GM12875 (cell line): ENCODE data around the gene GPR152.

Experiments used
- H3K4me3 ChIP-seq: one replicate; pipeline ENCODE4 v1.5.1; 2011; ENCODE audit warnings: low read depth, low read length, control low read depth
- TF ChIP-seq, protein P1 (sequence below): IDR thresholded peaks from 2 replicates; pipeline ENCODE4 v1.5.1; 2011; ENCODE audit warnings: low read depth, mild to moderate bottlenecking, control low read depth, inconsistent platforms, low read length, moderate library complexity, borderline replicate concordance; ENCODE audit not compliant: insufficient read depth

Gene GPR152

GRCh38 chr11:67449116-67449844, 3.2 kb downstream of the GPR152 start:
- TF ChIP-seq, protein P1, sequence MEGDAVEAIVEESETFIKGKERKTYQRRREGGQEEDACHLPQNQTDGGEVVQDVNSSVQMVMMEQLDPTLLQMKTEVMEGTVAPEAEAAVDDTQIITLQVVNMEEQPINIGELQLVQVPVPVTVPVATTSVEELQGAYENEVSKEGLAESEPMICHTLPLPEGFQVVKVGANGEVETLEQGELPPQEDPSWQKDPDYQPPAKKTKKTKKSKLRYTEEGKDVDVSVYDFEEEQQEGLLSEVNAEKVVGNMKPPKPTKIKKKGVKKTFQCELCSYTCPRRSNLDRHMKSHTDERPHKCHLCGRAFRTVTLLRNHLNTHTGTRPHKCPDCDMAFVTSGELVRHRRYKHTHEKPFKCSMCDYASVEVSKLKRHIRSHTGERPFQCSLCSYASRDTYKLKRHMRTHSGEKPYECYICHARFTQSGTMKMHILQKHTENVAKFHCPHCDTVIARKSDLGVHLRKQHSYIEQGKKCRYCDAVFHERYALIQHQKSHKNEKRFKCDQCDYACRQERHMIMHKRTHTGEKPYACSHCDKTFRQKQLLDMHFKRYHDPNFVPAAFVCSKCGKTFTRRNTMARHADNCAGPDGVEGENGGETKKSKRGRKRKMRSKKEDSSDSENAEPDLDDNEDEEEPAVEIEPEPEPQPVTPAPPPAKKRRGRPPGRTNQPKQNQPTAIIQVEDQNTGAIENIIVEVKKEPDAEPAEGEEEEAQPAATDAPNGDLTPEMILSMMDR = no peak
- no peak overlapping the region for H3K4me3 ChIP-seq

GRCh38 chr11:67448220-67448609, 4.3 kb downstream of the GPR152 start:
- TF ChIP-seq, protein P1 = no peak
- no peak overlapping the region for H3K4me3 ChIP-seq

DNA sequence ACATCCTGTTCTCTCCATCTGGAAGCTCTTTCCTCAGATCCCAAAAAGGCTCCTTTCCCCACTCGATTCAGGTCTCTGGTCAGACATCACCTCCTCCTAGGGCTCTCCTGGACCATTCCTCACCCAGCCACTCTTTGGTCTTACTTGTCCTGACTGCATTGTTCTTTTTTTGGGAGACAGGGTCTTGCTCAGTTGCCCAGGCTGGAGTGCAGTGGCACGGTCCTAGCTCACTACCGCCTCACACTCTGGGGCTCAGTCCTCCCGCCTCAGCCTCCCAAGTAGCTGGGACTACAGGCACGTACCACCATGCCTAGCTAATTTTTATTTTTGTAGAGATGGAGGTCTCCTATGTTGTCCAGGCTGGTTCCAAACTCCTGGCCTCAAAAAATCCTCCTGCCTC, 7.0 kb downstream of the GPR152 start:
- TF ChIP-seq, protein P1 = no peak
- H3K4me3 ChIP-seq = no peak overlapping the region

GRCh38 chr11:67442504-67443404, 9.8 kb downstream of the GPR152 start:
- no peak overlapping the region for H3K4me3 ChIP-seq
- TF ChIP-seq, protein P1 = no peak

DNA sequence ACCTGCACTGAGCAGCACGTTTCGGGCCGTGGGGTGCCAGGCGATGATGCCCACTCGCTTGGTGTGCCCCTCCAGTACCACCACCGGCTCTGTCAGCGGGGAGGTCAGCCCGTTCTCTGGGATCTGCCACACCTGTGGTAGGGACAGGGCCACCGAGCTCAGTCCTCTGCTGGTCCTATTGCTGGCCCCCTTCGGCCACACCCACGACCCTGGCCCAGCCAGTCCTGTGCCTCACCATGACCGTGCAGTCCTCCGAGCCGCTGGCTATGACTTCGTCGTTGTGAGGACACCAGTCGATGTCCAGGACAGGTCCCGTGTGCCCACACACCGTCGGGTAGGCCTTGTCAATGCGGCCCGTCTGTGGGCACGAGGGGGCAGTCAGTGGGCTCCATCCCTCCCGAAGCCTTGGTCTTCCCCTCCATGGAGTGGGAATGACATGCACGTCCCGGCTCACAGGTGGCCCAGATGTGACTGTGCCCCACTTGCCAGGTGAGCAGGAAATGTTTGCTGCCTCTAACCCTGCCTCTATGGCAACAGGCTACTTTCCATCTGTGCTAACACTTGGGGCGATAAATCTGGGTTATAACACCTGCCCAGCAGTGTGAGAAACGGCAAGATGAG, 10.7 kb downstream of the GPR152 start:
- TF ChIP-seq, protein P1 = no peak
- H3K4me3 ChIP-seq = no peak overlapping the region

DNA sequence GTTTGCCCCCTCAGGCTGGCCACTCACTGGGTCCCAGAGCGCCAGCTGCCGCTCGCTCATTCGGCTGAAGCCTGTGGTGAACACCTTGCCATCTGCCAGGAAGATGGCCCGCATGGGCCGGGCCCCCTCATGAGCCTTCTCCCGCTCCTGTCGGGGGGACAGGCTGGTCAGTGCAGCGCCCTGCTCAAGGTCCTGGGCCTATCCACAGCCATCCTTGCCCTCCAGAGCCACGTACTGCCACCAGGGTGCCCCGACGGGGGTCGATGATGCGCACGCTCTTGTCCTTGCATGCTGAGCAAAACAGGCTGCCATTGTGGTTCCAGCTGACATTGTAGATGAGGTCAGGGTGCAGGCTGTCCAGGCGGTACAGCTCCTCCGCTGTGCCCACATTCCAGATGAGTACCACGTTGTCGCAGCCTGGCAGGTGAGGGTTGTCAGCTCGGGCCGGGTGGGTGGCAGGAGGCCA, 11.4 kb downstream of the GPR152 start:
- H3K4me3 ChIP-seq = no peak overlapping the region
- TF ChIP-seq, protein P1 = no peak
